Activated T-helper 1 cell treated with anti-CD3 and anti-CD28 coated beads, Interleukin-12 subunit alpha, Interleukin-12 subunit beta, Interleukin-2, Interleukin-4 antibody, amounts not matched to agents 30 ng/mL and 10 ng/mL and 1 ng/mL, durations not matched to agents 14 hours and 24 hours and 36 hours (primary cell): ENCODE data around the gene DPM1. TPM values are rescaled to one million over a fixed set of nuclear protein-coding genes. Genes with fewer than 3 reads are reported as not detected.
"Not testable (repeated sequence)": the region's sequence is repeated elsewhere in the genome, so short reads cannot be mapped to it uniquely, and the experiment has no call there.

Experiments
- DNase-seq: peaks from one replicate; pipeline ENCODE4 v3.0.0; 2021; ENCODE audit warnings: low spot score
- H3K27ac Mint-ChIP-seq: one replicate; pipeline ENCODE4 v1.8.0; 2021; ENCODE audit warnings: mild to moderate bottlenecking, mixed read lengths
- H3K27me3 Mint-ChIP-seq: one replicate; pipeline ENCODE4 v1.8.0; 2022; ENCODE audit warnings: mild to moderate bottlenecking, moderate library complexity, mixed read lengths; ENCODE audit not compliant: insufficient read depth
- H3K36me3 Mint-ChIP-seq: one replicate; pipeline ENCODE4 v1.8.0; 2021; ENCODE audit warnings: low read depth, mixed read lengths
- H3K4me1 Mint-ChIP-seq: one replicate; pipeline ENCODE4 v1.8.0; 2021; ENCODE audit warnings: low read depth, mixed read lengths
- H3K4me3 Mint-ChIP-seq: one replicate; pipeline ENCODE4 v1.8.0; 2021; ENCODE audit warnings: mild to moderate bottlenecking, moderate library complexity, mixed read lengths
- H3K9me3 Mint-ChIP-seq: one replicate; pipeline ENCODE4 v1.8.0; 2021; ENCODE audit warnings: mixed read lengths
- intact Hi-C: fragments of 100-400 bp; cut with micrococcal nuclease; formaldehyde crosslinking; loops from one replicate; pipeline ENCODE4 v1.15.1; 2024
- total RNA-seq: library from RNA; stranded (reverse); gene quantifications from 2 replicates; pipeline ENCODE4 v1.2.3, GENCODE V29; 2022

The DPM1 gene
- total RNA-seq, 1 donor from 2014 or later, result 54.6 TPM

GRCh38 chr20:50992336-50992732 is 34.0 kb upstream of the DPM1 start:
- DNase-seq, result no peak
- Mint-ChIP-seq H3K36me3 (no peaks in the 10 kb centered on the region), H3K9me3 (no peaks in the 10 kb centered on the region), H3K4me1 (peaks cover 11% of the 10 kb centered on the region), H3K27ac (no peak overlapping the region), H3K4me3 (no peak overlapping the region), H3K27me3 (peaks cover 12% of the 10 kb centered on the region)
- intact Hi-C loops, result no loop called here

DNA sequence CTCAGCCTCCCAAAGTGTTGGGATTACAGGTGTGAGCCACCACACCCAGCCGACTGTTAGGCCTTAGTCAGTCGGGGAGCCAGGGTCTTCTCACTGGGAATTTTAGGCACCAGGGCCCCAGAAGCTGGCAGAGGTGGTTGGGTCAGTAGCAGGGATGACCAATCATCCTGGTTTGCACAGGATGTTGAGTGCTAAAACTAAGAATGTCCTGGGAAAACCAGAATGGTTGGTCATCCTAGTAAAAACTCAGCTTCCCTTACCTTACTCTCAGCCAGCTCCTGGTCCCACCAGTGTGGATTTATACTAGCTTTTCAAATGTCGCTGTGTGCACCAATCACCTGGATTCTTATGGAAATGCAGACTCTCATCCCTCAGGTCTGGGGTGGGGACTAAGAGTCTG is 32.7 kb upstream of the DPM1 start:
- intact Hi-C loops, result no loop called here

GRCh38 chr20:50987493-50988210 is 29.3 kb upstream of the DPM1 start:
- Mint-ChIP-seq H3K4me1 (peaks cover 5% of the 10 kb centered on the region), H3K27ac (no peak overlapping the region), H3K36me3 (no peaks in the 10 kb centered on the region), H3K27me3 (peaks cover 18% of the 10 kb centered on the region), H3K9me3 (no peaks in the 10 kb centered on the region), H3K4me3 (no peak overlapping the region)
- DNase-seq, result peak; percentile 56
- intact Hi-C loops, result loop anchor here (1.0 to 10.0 kb wide), 7 partner anchors 193 to 1095 kb away; partner anchors contain the start of genes BCAS4 and SALL4

More for the DNA sequence above, 32.7 kb upstream of the DPM1 start:
- H3K4me1 Mint-ChIP-seq, result peaks cover 11% of the 10 kb centered on the region
- no peak overlapping the region for H3K27ac Mint-ChIP-seq
- H3K27me3 Mint-ChIP-seq, result peaks cover 15% of the 10 kb centered on the region
- no peak for DNase-seq
- no peaks in the 10 kb centered on the region for H3K9me3 Mint-ChIP-seq
- H3K36me3 Mint-ChIP-seq, result no peaks in the 10 kb centered on the region
- H3K4me3 Mint-ChIP-seq, result no peak overlapping the region

DNA sequence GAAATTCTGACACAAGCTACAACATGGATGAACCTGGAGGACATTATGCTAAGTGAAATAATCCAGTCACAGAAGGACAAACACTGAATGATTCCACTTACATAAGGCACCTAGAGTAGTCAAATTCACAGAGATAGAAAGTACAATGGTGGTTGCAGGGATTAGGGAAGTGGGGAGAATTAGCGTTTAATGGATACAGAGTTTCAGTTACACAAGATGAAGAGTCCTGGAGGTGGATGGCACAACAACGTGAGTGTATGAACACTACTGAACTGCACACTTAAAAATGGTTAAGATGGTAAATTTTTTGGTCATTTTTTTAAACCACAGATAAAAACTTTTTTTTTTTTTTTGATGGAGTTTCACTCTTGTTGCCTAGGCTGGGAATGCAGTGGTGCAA is 25.0 kb upstream of the DPM1 start:
- no peak overlapping the region for H3K27ac Mint-ChIP-seq
- peaks cover 21% of the 10 kb centered on the region for H3K27me3 Mint-ChIP-seq
- no peaks in the 10 kb centered on the region for H3K9me3 Mint-ChIP-seq

DNA sequence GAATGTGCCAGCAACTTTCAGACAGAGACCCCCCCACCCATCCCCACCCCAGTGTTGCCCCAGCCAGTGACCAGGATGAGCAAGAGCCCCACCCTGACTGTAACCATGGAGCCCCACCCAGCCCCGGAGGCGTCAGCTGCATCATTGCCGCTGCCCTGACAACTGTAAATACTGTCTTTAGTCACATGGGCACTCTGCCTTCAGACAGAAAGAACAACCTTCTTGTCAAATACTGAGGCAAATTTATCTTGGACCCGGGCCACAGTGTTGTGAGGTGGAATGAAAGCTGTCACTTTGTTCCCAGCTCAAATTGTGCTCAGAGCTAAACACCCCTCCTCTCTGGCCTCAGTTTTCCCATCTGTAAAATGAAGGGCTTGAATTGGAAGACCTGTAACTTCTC is 24.0 kb upstream of the DPM1 start:
- H3K4me3 Mint-ChIP-seq, result no peak overlapping the region
- intact Hi-C loops, result loop anchor here (5.0 to 10.0 kb wide), 4 partner anchors 188 to 822 kb away; partner anchors contain the start of genes BCAS4 and SALL4
- H3K27ac Mint-ChIP-seq, result no peak overlapping the region
- no peaks in the 10 kb centered on the region for H3K9me3 Mint-ChIP-seq
- no peaks in the 10 kb centered on the region for H3K36me3 Mint-ChIP-seq
- H3K4me1 Mint-ChIP-seq, result peaks cover 16% of the 10 kb centered on the region
- peaks cover 15% of the 10 kb centered on the region for H3K27me3 Mint-ChIP-seq
- no peak for DNase-seq

More for the DNA sequence above, 25.0 kb upstream of the DPM1 start:
- no peak overlapping the region for H3K4me3 Mint-ChIP-seq
- H3K36me3 Mint-ChIP-seq, result no peaks in the 10 kb centered on the region
- H3K4me1 Mint-ChIP-seq, result peaks cover 21% of the 10 kb centered on the region
- intact Hi-C loops, result loop anchor here (5.0 to 10.0 kb wide), 4 partner anchors 189 to 821 kb away; partner anchors contain the start of genes BCAS4 and SALL4
- DNase-seq, result no peak

DNA sequence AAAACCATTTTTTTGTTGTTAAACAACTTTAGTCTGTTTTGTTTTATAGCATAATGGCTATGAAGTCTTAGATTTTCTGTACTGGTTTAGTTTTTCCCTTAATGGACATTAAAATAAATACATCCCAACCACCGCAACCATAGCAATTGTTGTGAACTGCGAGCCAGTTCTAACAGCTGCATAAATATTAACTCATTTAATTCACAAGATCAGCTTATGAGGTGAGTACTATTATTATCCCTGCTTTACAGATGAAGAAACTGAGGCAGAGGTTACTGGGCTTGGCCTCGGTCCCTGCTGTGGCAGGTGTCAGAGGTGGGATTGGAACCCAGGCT is 23.3 kb upstream of the DPM1 start:
- no peak for DNase-seq
- intact Hi-C loops, result loop anchor here (2.0 to 10.0 kb wide), 5 partner anchors 187 to 823 kb away; partner anchors contain the start of genes BCAS4 and SALL4
- H3K36me3 Mint-ChIP-seq, result no peaks in the 10 kb centered on the region
- no peak overlapping the region for H3K4me3 Mint-ChIP-seq
- no peaks in the 10 kb centered on the region for H3K9me3 Mint-ChIP-seq
- H3K27me3 Mint-ChIP-seq, result peaks cover 17% of the 10 kb centered on the region
- no peak overlapping the region for H3K27ac Mint-ChIP-seq
- H3K4me1 Mint-ChIP-seq, result peaks cover 16% of the 10 kb centered on the region

- intact Hi-C loops, result loop anchor here (1.0 to 10.0 kb wide), 8 partner anchors 50 to 824 kb away; partner anchors contain the start of genes ADNP, BCAS4 and SALL4
- Mint-ChIP-seq H3K27ac (peak overlapping the region; percentile 93), H3K36me3 (no peaks in the 10 kb centered on the region), H3K4me1 (peaks cover 16% of the 10 kb centered on the region), H3K27me3 (peaks cover 12% of the 10 kb centered on the region), H3K9me3 (no peaks in the 10 kb centered on the region), H3K4me3 (no peak overlapping the region)
- DNase-seq, result peak; percentile 30
These were observed 22.8 kb upstream of the DPM1 start for GRCh38 chr20:50980851-50981713.

- intact Hi-C loops, result loop anchor here (1.0 to 10.0 kb wide), 8 partner anchors 49 to 825 kb away; partner anchors contain the start of genes ADNP, BCAS4 and SALL4
- Mint-ChIP-seq H3K27ac (peak overlapping the region; percentile 93), H3K36me3 (no peaks in the 10 kb centered on the region), H3K4me3 (peak overlapping the region; percentile 37), H3K27me3 (peaks cover 11% of the 10 kb centered on the region), H3K9me3 (no peaks in the 10 kb centered on the region), H3K4me1 (peaks cover 16% of the 10 kb centered on the region)
- no peak for DNase-seq
These were observed 21.8 kb upstream of the DPM1 start for GRCh38 chr20:50980071-50980681.

DNA sequence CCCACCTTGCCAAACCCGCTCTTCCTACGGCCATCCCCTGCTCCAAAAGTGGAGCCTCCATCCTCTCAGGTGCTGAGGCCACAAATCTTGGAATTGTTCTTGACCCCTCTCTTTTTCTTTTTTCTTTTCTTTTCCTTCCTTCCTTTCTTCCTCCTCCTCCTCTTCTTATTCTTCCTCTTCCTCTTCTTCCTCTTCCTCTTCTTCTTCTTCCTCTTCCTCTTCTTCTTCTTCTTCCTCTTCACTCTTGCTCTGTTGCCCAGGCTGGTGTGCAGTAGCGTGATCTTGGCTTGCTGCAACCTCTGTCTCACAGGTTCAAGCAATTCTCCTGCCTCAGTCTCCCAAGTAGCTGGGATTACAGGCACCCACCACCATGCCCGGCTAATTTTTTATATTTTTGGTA is 20.2 kb upstream of the DPM1 start:
- peaks cover 16% of the 10 kb centered on the region for H3K4me1 Mint-ChIP-seq
- H3K36me3 Mint-ChIP-seq, H3K4me3 Mint-ChIP-seq, H3K27ac Mint-ChIP-seq, H3K9me3 Mint-ChIP-seq, DNase-seq, intact Hi-C loops: not testable (repeated sequence)
- peaks cover 12% of the 10 kb centered on the region for H3K27me3 Mint-ChIP-seq

DNA sequence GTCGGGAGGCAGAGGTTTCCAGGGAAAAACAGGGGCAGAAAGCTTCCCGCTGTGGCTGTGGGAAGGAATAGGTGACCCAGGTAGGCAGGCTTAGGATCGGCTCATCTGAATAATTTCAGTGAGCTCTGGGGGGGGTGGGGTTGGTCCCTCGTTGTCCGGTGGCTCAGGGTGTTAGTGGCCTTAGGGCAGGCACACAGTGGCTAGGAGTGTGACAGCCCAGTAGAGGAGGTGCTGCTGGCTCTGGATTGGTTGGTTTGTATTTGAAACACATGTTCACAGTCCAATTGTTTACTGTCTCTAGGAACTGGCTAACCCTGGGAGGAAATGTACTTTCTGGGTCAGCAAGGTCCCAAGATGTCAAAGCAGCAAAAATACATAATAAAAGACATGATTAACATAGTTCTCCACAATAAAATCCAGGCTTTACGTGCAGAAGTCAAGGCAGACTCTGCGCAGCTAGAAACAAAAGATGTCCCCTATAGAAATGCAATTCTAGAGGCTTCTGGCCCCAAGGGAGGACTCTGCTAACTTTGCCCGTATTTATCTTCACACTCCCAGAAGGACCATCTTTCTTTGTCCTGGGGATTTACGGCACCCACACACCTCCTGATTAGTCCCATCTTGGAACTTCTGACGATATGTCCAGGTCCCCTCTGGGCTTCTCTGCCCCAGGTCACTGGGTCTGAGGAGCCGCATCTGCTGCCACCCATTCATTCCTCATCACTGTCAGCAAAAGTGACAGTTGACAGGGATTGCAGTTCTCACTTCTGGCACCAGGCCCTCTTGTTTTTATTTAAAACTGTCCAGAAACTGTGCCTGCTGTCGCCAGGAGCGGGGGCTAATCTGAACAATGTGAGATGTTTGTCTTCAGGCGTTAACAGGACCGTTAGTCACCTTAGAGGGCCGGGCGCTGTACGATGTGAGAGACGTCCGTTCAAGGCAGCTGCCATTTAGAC is 19.0 kb upstream of the DPM1 start:
- Mint-ChIP-seq H3K4me1 (peaks cover 16% of the 10 kb centered on the region), H3K4me3 (no peak overlapping the region), H3K36me3 (no peaks in the 10 kb centered on the region), H3K9me3 (no peaks in the 10 kb centered on the region), H3K27ac (no peak overlapping the region), H3K27me3 (peaks cover 8% of the 10 kb centered on the region)
- intact Hi-C loops, result no loop called here
- no peak for DNase-seq

DNA sequence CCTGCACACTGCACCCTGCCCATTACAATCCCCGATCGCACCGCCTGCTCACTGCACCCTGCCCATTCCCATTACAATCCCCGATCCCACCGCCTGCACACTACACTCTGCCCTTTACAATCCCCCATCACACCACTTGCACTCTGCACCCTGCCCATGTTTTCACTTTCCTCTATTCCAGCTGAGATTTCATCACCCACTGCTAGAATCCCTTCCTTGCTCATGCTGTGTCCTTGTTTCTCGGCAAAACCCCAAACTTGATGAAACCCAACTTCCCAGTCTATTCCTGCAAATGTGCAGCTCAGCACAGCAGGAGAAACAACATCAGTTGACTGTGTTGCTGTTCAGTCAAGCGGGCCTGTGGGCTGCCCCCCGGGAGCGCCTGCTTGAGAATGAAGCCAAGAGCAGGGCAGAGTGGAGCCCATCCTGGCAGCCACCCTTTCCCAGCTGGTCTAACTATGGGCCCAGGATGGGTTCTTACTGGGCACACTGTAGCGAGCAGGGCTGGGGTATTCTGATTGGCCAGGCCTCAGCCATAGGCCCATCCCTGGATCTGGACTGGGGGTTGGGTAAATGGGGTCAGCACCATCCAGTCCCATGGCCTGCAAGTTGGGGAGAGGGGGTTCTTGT is 17.5 kb upstream of the DPM1 start:
- H3K36me3 Mint-ChIP-seq, result no peaks in the 10 kb centered on the region
- no peak overlapping the region for H3K27ac Mint-ChIP-seq
- DNase-seq, result no peak
- no peaks in the 10 kb centered on the region for H3K9me3 Mint-ChIP-seq
- no peak overlapping the region for H3K4me3 Mint-ChIP-seq
- H3K27me3 Mint-ChIP-seq, result peaks cover 8% of the 10 kb centered on the region
- peaks cover 12% of the 10 kb centered on the region for H3K4me1 Mint-ChIP-seq
- intact Hi-C loops, result no loop called here
